SK-N-SH (cell line): Measurements from ENCODE around the gene MCF2L.

Source experiments
- CTCF ChIP-seq: fragments of 200-600 bp; sonication (generic); IDR thresholded peaks from 2 replicates; pipeline ENCODE4 v1.6.1; 2017; ENCODE audit warnings: antibody characterized with exemption, mild to moderate bottlenecking, moderate library complexity
- FOXJ3 ChIP-seq: sonication (generic); formaldehyde crosslinking; IDR thresholded peaks from 2 replicates; pipeline ENCODE4 v1.5.1; 2020; ENCODE audit warnings: mild to moderate bottlenecking, missing genetic modification reagents
- FOXM1 ChIP-seq: IDR thresholded peaks from 2 replicates; pipeline ENCODE4 v1.4.0; 2012; ENCODE audit warnings: low read depth, mild to moderate bottlenecking
- PBX3 ChIP-seq: IDR thresholded peaks from 2 replicates; pipeline ENCODE4; 2012
- POLR2AphosphoS5 ChIP-seq: IDR thresholded peaks from 2 replicates; pipeline ENCODE4 v1.6.1; 2012; ENCODE audit warnings: low read depth, low read length
- RAD21 ChIP-seq: IDR thresholded peaks from 2 replicates; pipeline ENCODE4 v1.6.1; 2012; ENCODE audit warnings: mild to moderate bottlenecking, low read length
- RFX5 ChIP-seq: IDR thresholded peaks from 2 replicates; pipeline ENCODE4 v1.6.1; 2012; ENCODE audit warnings: mild to moderate bottlenecking, improper control_type of control experiment, low read length
- TAF1 ChIP-seq: IDR thresholded peaks from 2 replicates; pipeline ENCODE4 v1.6.1; 2012; ENCODE audit warnings: low read depth, mild to moderate bottlenecking, low read length, moderate library complexity, borderline replicate concordance
- YY1 ChIP-seq: IDR thresholded peaks from 2 replicates; pipeline ENCODE4 v1.4.0; 2012; ENCODE audit warnings: low read depth, mild to moderate bottlenecking

- TF ChIP-seq CTCF (no peak), PBX3 (no peak), RFX5 (no peak), YY1 (no peak), POLR2AphosphoS5 (no peak), FOXM1 (no peak), FOXJ3 (CRISPR knock-in tag) (no peak), TAF1 (no peak), RAD21 (no peak)
Measured at GRCh38 chr13:113024466-113024865, 55.5 kb downstream of the MCF2L start.
